Suprapubic skin (tissue), 4 donors: ENCODE data around the gene UPK3BL1.
"Not testable (repeated sequence)": the region's sequence is repeated elsewhere in the genome, so short reads cannot be mapped to it uniquely, and the experiment has no call there.

Experiments used
- EP300 ChIP-seq: sonication (generic); formaldehyde crosslinking; IDR thresholded peaks from one replicate; pipeline ENCODE4 v1.6.1; 2017; ENCODE audit warnings: antibody characterized with exemption
- POLR2AphosphoS5 ChIP-seq, 3 donors: sonication (generic); formaldehyde crosslinking; IDR thresholded peaks; one replicate each; pipeline ENCODE4 v1.6.1; 2017; ENCODE audit warnings: antibody characterized with exemption in 3 of 3
- TF ChIP-seq, protein P1 (sequence below), 2 donors: fragments of 200-600 bp in 1 of 2; fragments of 450-650 bp in 1 of 2; sonication (generic) in 1 of 2; IDR thresholded peaks; one replicate each; pipeline ENCODE4 v1.5.1; 2016 to 2019; ENCODE audit warnings: antibody characterized with exemption in 2 of 2, mild to moderate bottlenecking in 1 of 2, moderate library complexity in 1 of 2

DNA sequence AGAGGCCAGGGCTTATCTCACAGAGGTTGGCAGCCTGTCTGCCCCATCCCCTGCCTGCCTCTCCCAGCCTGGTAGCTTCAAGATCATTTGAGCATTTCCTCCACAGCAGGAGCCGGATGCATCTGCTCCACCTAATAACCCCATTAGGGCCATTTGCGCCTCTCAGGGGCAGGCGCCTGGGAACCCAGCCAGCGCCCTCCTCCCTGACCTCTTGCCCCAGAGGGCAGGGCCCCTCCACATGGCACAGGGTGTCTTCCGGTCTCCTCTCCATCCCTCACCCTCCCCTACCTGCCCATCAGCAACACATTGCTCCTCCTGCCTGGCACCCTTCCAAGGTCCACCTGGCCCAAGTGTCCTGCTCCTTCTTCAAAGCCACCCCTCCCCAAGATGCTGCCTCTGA is 7.2 kb downstream of the UPK3BL1 start:
- TF ChIP-seq POLR2AphosphoS5 (IDR thresholded peaks at IDR 0.05); EP300: not testable (repeated sequence)
- TF ChIP-seq, protein P1, sequence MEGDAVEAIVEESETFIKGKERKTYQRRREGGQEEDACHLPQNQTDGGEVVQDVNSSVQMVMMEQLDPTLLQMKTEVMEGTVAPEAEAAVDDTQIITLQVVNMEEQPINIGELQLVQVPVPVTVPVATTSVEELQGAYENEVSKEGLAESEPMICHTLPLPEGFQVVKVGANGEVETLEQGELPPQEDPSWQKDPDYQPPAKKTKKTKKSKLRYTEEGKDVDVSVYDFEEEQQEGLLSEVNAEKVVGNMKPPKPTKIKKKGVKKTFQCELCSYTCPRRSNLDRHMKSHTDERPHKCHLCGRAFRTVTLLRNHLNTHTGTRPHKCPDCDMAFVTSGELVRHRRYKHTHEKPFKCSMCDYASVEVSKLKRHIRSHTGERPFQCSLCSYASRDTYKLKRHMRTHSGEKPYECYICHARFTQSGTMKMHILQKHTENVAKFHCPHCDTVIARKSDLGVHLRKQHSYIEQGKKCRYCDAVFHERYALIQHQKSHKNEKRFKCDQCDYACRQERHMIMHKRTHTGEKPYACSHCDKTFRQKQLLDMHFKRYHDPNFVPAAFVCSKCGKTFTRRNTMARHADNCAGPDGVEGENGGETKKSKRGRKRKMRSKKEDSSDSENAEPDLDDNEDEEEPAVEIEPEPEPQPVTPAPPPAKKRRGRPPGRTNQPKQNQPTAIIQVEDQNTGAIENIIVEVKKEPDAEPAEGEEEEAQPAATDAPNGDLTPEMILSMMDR (IDR thresholded peaks at IDR 0.05) = not testable (repeated sequence)
